CD4-positive, alpha-beta memory T cell (primary cell): ENCODE results near the gene NFYB. TPM values are rescaled to one million over a fixed set of nuclear protein-coding genes. Genes with fewer than 3 reads are reported as not detected.
"Not testable (repeated sequence)": the region's sequence is repeated elsewhere in the genome, so short reads cannot be mapped to it uniquely, and the experiment has no call there.

Source experiments
- CTCF ChIA-PET: fragments of 350-600 bp; sonication (Branson Sonifier 250); formaldehyde crosslinking; loops from one replicate; lab custom pipeline; 2021; ENCODE audit warnings: inconsistent platforms; ENCODE audit not compliant: partially characterized antibody; lab: Charles Lee
- POLR2A ChIA-PET: fragments of 350-600 bp; sonication (Branson Sonifier 250); formaldehyde crosslinking; loops from one replicate; lab custom pipeline; 2021; ENCODE audit not compliant: partially characterized antibody; lab: Charles Lee
- DNase-seq, 5 donors: peaks; one replicate each; pipeline versions ENCODE4 v3.0.0 to v3.0.0-alpha.2; 2020 to 2022; ENCODE audit warnings: mixed read lengths in 1 of 5
- H3K27ac ChIP-seq: one replicate; pipeline ENCODE4 v1.7.0; 2013; ENCODE audit warnings: low read depth, low read length
- H3K27me3 ChIP-seq: 2 replicates; pipeline ENCODE4 v1.7.0; 2013; ENCODE audit warnings: mild to moderate bottlenecking, low read length, moderate library complexity; ENCODE audit not compliant: insufficient read depth
- H3K36me3 ChIP-seq: 2 replicates; pipeline ENCODE4 v1.7.0; 2013; ENCODE audit warnings: mild to moderate bottlenecking, low read length, moderate library complexity; ENCODE audit not compliant: insufficient read depth
- H3K4me1 ChIP-seq: 2 replicates; pipeline ENCODE4 v1.7.0; 2013; ENCODE audit warnings: mild to moderate bottlenecking, low read length, moderate library complexity; ENCODE audit not compliant: insufficient read depth
- H3K4me3 ChIP-seq, 2 donors: one replicate each; pipeline ENCODE4 v1.7.0; 2013; ENCODE audit warnings: low read length in 2 of 2, mild to moderate bottlenecking in 1 of 2
- H3K9me3 ChIP-seq, 2 donors: one replicate each; pipeline ENCODE4 v1.7.0; 2013; ENCODE audit warnings: low read length in 2 of 2, control low read depth in 1 of 2; ENCODE audit not compliant: control insufficient read depth in 1 of 2
- H3K27ac Mint-ChIP-seq, 7 donors: one replicate each; pipeline ENCODE4 v1.8.0; 2020 to 2021; ENCODE audit warnings: mixed read lengths in 7 of 7, mild to moderate bottlenecking in 6 of 7, inconsistent platforms in 3 of 7, moderate library complexity in 3 of 7
- H3K27me3 Mint-ChIP-seq, 2 donors: one replicate each; pipeline ENCODE4 v1.8.0; 2020 to 2021; ENCODE audit warnings: mixed read lengths in 2 of 2
- H3K36me3 Mint-ChIP-seq, 2 donors: one replicate each; pipeline ENCODE4 v1.8.0; 2020 to 2021; ENCODE audit warnings: mixed read lengths in 2 of 2, inconsistent platforms in 1 of 2, mild to moderate bottlenecking in 1 of 2
- H3K4me1 Mint-ChIP-seq, 4 donors: one replicate each; pipeline ENCODE4 v1.8.0; 2020 to 2021; ENCODE audit warnings: mixed read lengths in 4 of 4, mild to moderate bottlenecking in 1 of 4
- H3K4me3 Mint-ChIP-seq, 8 donors: one replicate each; pipeline ENCODE4 v1.8.0; 2020 to 2021; ENCODE audit warnings: mixed read lengths in 8 of 8, mild to moderate bottlenecking in 7 of 8, moderate library complexity in 6 of 8, inconsistent platforms in 3 of 8
- H3K9me3 Mint-ChIP-seq, 8 donors: one replicate each; pipeline ENCODE4 v1.8.0; 2020 to 2021; ENCODE audit warnings: mixed read lengths in 8 of 8, mild to moderate bottlenecking in 5 of 8, inconsistent platforms in 3 of 8, moderate library complexity in 1 of 8
- intact Hi-C: fragments of 100-400 bp; cut with micrococcal nuclease; formaldehyde crosslinking; loops from one replicate; pipeline ENCODE4 v1.15.1; 2023
- polyA plus RNA-seq, 2 donors: library from polyadenylated mRNA; unstranded; fragments of 300-500 nt; fragmentation: Illumina TruSeq; gene quantifications; one replicate each; pipeline ENCODE4 v1.2.3, GENCODE V29; 2021
- total RNA-seq, 2 experiments: library from RNA; stranded (reverse); gene quantifications; one replicate each; pipeline ENCODE4 v1.2.3, GENCODE V29; 2021

Gene NFYB
- total and polyA plus RNA-seq, 4 experiments from 2014 or later: 29.9 to 39.0 (median 35.6) TPM

- CTCF ChIA-PET: no interaction called here
- Histone ChIP-seq H3K27me3 (no peaks in the 10 kb centered on the region), H3K36me3 (no peaks in the 10 kb centered on the region), H3K9me3 (no peaks in the 10 kb centered on the region), H3K27ac (no peak overlapping the region), H3K4me1 (no peaks in the 10 kb centered on the region), H3K4me3 (no peak overlapping the region)
- Mint-ChIP-seq H3K4me1 (no peaks in the 10 kb centered on the region), H3K27me3 (peaks cover 0 to 3% of the 10 kb centered on the region in 2 donors), H3K36me3 (no peaks in the 10 kb centered on the region), H3K27ac (peak overlapping the region in 1 of 7 donors; percentile 50), H3K9me3 (peaks cover 0 to 3% (median 1%) of the 10 kb centered on the region in 8 donors), H3K4me3 (no peak overlapping the region)
- intact Hi-C loops: no loop called here
- POLR2A ChIA-PET: no interaction called here
- DNase-seq: no peak
Measured at GRCh38 chr12:104180374-104180773, 42.4 kb upstream of the NFYB start.

GRCh38 chr12:104177663-104178501 lies 39.9 kb upstream of the NFYB start:
- no peak for DNase-seq
- CTCF ChIA-PET: no interaction called here
- H3K4me1 Mint-ChIP-seq: no peaks in the 10 kb centered on the region
- no peak overlapping the region for H3K4me3 ChIP-seq
- H3K4me3 Mint-ChIP-seq: no peak overlapping the region
- no peaks in the 10 kb centered on the region for H3K36me3 Mint-ChIP-seq
- no peaks in the 10 kb centered on the region for H3K9me3 Mint-ChIP-seq
- H3K4me1 ChIP-seq: no peaks in the 10 kb centered on the region
- peaks cover 0 to 3% of the 10 kb centered on the region in 2 donors for H3K27me3 Mint-ChIP-seq
- no peak overlapping the region for H3K27ac Mint-ChIP-seq
- intact Hi-C loops: no loop called here
- no peaks in the 10 kb centered on the region for H3K36me3 ChIP-seq
- H3K9me3 ChIP-seq: no peaks in the 10 kb centered on the region
- H3K27ac ChIP-seq: no peak overlapping the region
- POLR2A ChIA-PET: no interaction called here
- H3K27me3 ChIP-seq: no peaks in the 10 kb centered on the region

- H3K27me3 ChIP-seq: no peaks in the 10 kb centered on the region
- no peaks in the 10 kb centered on the region for H3K4me1 Mint-ChIP-seq
- DNase-seq: no peak
- ChIA-PET CTCF (no interaction called here), POLR2A (no interaction called here)
- no peak overlapping the region for H3K4me3 Mint-ChIP-seq
- no peaks in the 10 kb centered on the region for H3K36me3 Mint-ChIP-seq
- no peaks in the 10 kb centered on the region for H3K4me1 ChIP-seq
- no peaks in the 10 kb centered on the region for H3K9me3 ChIP-seq
- H3K36me3 ChIP-seq: no peaks in the 10 kb centered on the region
- H3K27ac ChIP-seq: no peak overlapping the region
- H3K27me3 Mint-ChIP-seq: peaks cover 0 to 3% of the 10 kb centered on the region in 2 donors
- H3K4me3 ChIP-seq: no peak overlapping the region
- intact Hi-C loops: no loop called here
- no peak overlapping the region for H3K27ac Mint-ChIP-seq
- H3K9me3 Mint-ChIP-seq: no peaks in the 10 kb centered on the region
Measured at GRCh38 chr12:104177336-104177662, 39.3 kb upstream of the NFYB start.

GRCh38 chr12:104175726-104176247 lies 37.8 kb upstream of the NFYB start:
- H3K36me3 Mint-ChIP-seq: no peaks in the 10 kb centered on the region
- intact Hi-C loops: no loop called here
- POLR2A ChIA-PET: no interaction called here
- Histone ChIP-seq H3K4me3 (no peak overlapping the region), H3K36me3 (no peaks in the 10 kb centered on the region), H3K27ac (no peak overlapping the region), H3K27me3 (no peaks in the 10 kb centered on the region), H3K9me3 (no peaks in the 10 kb centered on the region), H3K4me1 (no peaks in the 10 kb centered on the region)
- no peak overlapping the region for H3K27ac Mint-ChIP-seq
- H3K27me3 Mint-ChIP-seq: no peaks in the 10 kb centered on the region
- no peak overlapping the region for H3K4me3 Mint-ChIP-seq
- no peaks in the 10 kb centered on the region for H3K4me1 Mint-ChIP-seq
- CTCF ChIA-PET: no interaction called here
- H3K9me3 Mint-ChIP-seq: no peaks in the 10 kb centered on the region
- DNase-seq: no peak

DNA sequence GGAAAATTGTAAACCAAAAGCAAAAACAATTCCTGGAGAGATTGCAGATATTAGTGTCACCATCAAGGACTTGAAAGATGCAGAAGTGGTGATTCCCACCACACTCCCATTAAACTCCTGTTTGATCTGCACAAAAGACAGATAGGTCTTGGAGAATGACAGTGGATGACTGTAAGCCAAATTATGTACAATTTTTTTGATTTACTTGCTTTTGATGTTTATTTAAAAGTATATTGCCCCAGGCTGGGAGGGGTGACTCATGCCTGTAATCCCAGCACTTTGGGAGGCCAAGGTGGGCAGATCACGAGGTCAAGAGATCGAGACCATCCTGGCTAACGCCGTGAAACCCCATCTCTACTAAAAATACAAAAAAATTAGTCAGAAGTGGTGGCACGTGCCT lies 35.8 kb upstream of the NFYB start:
- H3K9me3 ChIP-seq, H3K27me3 ChIP-seq, CTCF ChIA-PET, H3K36me3 Mint-ChIP-seq, H3K4me1 Mint-ChIP-seq, H3K27ac ChIP-seq, H3K4me3 Mint-ChIP-seq, H3K9me3 Mint-ChIP-seq, H3K27me3 Mint-ChIP-seq, POLR2A ChIA-PET, H3K36me3 ChIP-seq, DNase-seq, H3K4me3 ChIP-seq, intact Hi-C loops, H3K27ac Mint-ChIP-seq, H3K4me1 ChIP-seq: not testable (repeated sequence)

- H3K9me3 ChIP-seq: no peaks in the 10 kb centered on the region
- no peak overlapping the region for H3K4me3 ChIP-seq
- ChIA-PET POLR2A (no interaction called here), CTCF (no interaction called here)
- Mint-ChIP-seq H3K27ac (no peak overlapping the region), H3K27me3 (peaks cover 0 to under 1% of the 10 kb centered on the region in 2 donors), H3K4me1 (no peaks in the 10 kb centered on the region), H3K36me3 (no peaks in the 10 kb centered on the region), H3K4me3 (no peak overlapping the region), H3K9me3 (no peaks in the 10 kb centered on the region)
- no peaks in the 10 kb centered on the region for H3K27me3 ChIP-seq
- DNase-seq: no peak
- no peaks in the 10 kb centered on the region for H3K36me3 ChIP-seq
- H3K27ac ChIP-seq: no peak overlapping the region
- intact Hi-C loops: no loop called here
- H3K4me1 ChIP-seq: no peaks in the 10 kb centered on the region
Measured at GRCh38 chr12:104172570-104172947, 34.5 kb upstream of the NFYB start.

DNA sequence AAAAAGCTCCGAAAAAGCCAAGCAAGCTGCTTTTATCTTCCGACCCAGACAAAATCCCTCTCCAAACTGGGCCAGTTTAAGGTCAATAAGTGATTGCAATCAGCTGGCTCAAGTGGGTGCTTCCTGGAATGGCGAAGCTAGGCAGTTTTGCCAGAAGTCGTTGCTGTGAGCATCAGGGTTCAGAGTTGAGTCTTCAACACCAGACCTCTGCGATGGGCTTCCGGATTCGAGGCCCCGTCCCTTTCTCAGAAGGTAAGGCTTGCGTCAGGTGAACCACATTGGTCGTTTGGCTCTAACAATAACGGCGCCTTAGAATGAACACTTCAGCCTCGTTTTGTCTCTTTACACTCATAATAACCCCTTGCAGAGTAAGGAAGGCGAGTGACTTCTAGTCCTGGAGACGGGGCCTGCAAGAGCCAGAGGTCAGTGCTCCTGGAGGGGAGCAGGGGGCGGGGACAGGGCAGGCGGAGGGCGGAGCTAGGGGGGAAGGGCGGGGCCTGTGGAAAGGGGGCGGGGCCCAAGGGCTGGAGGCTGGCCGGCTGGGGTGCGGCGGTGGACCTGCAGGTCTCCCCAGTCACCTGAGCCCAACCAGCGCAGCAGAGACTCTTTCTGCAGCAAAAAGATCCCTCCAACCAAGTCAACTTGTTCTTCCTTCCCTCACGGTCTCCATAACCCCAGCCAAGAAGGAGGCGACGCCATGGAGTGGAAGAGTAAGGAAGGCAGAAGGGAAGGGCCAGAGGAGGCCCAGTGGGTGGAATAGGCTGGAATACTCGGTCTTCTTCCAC lies 34.0 kb upstream of the NFYB start:
- no peaks in the 10 kb centered on the region for H3K36me3 ChIP-seq
- no peak overlapping the region for H3K4me3 ChIP-seq
- Mint-ChIP-seq H3K27ac (no peak overlapping the region), H3K36me3 (no peaks in the 10 kb centered on the region), H3K9me3 (no peaks in the 10 kb centered on the region), H3K4me3 (no peak overlapping the region), H3K4me1 (no peaks in the 10 kb centered on the region), H3K27me3 (peaks cover 0 to 2% of the 10 kb centered on the region in 2 donors)
- no peak overlapping the region for H3K27ac ChIP-seq
- POLR2A ChIA-PET: no interaction called here
- intact Hi-C loops: no loop called here
- H3K4me1 ChIP-seq: no peaks in the 10 kb centered on the region
- no peaks in the 10 kb centered on the region for H3K9me3 ChIP-seq
- CTCF ChIA-PET: no interaction called here
- DNase-seq: no peak
- H3K27me3 ChIP-seq: no peaks in the 10 kb centered on the region
